HG03135 (cell line): ENCODE data around the gene AGRP.

ENCODE experiments used
- ATAC-seq: cut with Tn5 transposase; IDR thresholded peaks from one replicate; pipeline ENCODE4 v1.9.1; 2021; ENCODE audit warnings: mild to moderate bottlenecking, moderate library complexity; ENCODE audit not compliant: unreplicated experiment

AGRP gene

GRCh38 chr16:67445913-67446907 is 37.1 kb downstream of the AGRP start:
- no peak for ATAC-seq

GRCh38 chr16:67445441-67445912 is 37.9 kb downstream of the AGRP start:
- no peak for ATAC-seq

- ATAC-seq: no peak
Observed at GRCh38 chr16:67445126-67445426, 38.3 kb downstream of the AGRP start.

- no peak for ATAC-seq
Observed at GRCh38 chr16:67444259-67445125, 38.9 kb downstream of the AGRP start.

- ATAC-seq: no peak
Observed at GRCh38 chr16:67443265-67443664, 40.1 kb downstream of the AGRP start.

GRCh38 chr16:67442581-67443255 is 40.6 kb downstream of the AGRP start:
- no peak for ATAC-seq

- no peak for ATAC-seq
Observed at GRCh38 chr16:67441907-67442306, 41.4 kb downstream of the AGRP start.

- no peak for ATAC-seq
Observed at GRCh38 chr16:67441271-67441753, 42.0 kb downstream of the AGRP start.

- ATAC-seq: no peak
Observed at GRCh38 chr16:67438824-67439393, 44.4 kb downstream of the AGRP start.

GRCh38 chr16:67438098-67438791 is 45.1 kb downstream of the AGRP start:
- ATAC-seq: no peak

- no peak for ATAC-seq
Observed at GRCh38 chr16:67437513-67437912, 45.8 kb downstream of the AGRP start.

GRCh38 chr16:67436640-67437193 is 46.6 kb downstream of the AGRP start:
- ATAC-seq: no peak

GRCh38 chr16:67435758-67436164 is 47.6 kb downstream of the AGRP start:
- no peak for ATAC-seq

GRCh38 chr16:67433131-67433719 is 50.1 kb downstream of the AGRP start:
- no peak for ATAC-seq
